Tibial nerve (tissue), 3 donors: ENCODE measurements around the gene ACTR3C.
"Not testable (repeated sequence)": the region's sequence is repeated elsewhere in the genome, so short reads cannot be mapped to it uniquely, and the experiment has no call there.

Experiments
- POLR2A ChIP-seq, 2 donors: fragments of 450-650 bp; IDR thresholded peaks; one replicate each; pipeline ENCODE4 v1.6.1; 2017; ENCODE audit warnings: antibody characterized with exemption in 2 of 2, mild to moderate bottlenecking in 2 of 2, moderate library complexity in 2 of 2
- TF ChIP-seq, protein P1 (sequence below), 5 experiments: fragments of 200-600 bp in 3 of 5; fragments of 450-650 bp in 2 of 5; sonication (generic) in 3 of 5; IDR thresholded peaks; one replicate each; pipeline ENCODE4 v1.5.1; 2016 to 2019; ENCODE audit warnings: antibody characterized with exemption in 5 of 5, mild to moderate bottlenecking in 3 of 5, moderate library complexity in 2 of 5

DNA sequence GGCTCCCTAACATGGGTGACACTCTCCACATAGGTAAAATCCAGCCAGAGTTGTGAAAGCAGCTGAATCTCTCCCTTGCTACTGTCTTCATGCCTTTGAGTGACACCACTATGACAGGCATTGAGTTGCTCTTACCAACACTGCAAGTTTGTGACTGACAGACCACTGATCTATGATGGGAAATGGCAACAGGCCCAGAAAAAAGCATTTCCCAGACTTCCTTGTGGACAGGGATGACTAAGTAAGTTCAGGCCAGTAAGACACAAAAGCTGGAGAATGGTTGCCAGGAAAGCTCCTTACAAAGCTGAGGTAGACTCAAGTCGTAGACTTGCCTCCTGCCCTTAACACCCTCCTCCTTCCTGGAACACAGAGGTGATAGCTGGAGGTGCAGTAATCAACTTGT is 20.4 kb downstream of the ACTR3C start:
- TF ChIP-seq POLR2A (IDR thresholded peaks at IDR 0.05), result not testable (repeated sequence)
- TF ChIP-seq, protein P1, sequence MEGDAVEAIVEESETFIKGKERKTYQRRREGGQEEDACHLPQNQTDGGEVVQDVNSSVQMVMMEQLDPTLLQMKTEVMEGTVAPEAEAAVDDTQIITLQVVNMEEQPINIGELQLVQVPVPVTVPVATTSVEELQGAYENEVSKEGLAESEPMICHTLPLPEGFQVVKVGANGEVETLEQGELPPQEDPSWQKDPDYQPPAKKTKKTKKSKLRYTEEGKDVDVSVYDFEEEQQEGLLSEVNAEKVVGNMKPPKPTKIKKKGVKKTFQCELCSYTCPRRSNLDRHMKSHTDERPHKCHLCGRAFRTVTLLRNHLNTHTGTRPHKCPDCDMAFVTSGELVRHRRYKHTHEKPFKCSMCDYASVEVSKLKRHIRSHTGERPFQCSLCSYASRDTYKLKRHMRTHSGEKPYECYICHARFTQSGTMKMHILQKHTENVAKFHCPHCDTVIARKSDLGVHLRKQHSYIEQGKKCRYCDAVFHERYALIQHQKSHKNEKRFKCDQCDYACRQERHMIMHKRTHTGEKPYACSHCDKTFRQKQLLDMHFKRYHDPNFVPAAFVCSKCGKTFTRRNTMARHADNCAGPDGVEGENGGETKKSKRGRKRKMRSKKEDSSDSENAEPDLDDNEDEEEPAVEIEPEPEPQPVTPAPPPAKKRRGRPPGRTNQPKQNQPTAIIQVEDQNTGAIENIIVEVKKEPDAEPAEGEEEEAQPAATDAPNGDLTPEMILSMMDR (IDR thresholded peaks at IDR 0.05), result not testable (repeated sequence)
